ENCODE results near the gene MYO9A.

The MYO9A gene

DNA sequence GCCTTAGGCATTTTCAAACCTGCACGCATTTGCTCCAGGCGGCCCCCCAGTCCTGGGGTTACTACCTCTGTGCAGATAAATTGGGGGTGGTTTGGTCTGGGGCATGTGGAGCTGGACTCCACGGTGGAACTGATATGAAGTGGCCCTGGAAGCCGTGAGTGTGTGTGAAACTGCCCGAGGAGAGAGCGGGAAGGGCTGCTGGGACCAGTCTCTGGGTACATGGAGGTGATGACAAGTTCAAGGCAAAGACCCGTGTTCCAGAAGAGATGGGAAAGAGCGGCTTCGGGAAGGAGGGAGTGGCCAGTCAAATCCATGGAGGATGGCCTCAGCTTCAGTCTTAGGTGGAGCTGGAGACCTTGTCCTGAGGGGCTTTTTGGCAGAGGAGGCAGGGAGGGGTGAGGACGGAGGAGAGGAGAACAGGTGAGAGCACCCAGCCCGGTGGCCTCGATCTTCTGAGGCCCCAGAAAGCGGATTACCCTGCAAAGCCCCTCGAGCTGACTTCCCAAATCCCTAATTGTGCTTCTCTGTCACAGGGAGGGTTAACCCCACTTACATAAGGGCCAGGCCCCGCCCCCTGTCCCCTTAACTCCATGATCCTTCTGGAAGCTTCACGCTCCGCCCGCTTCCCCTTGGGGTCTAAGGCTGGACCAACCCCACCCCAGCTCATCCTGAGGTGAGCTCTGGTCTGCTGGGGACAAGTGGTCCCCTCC is 309.5 kb downstream of the MYO9A start:
- DNase-seq: no peak
- no peak for ATAC-seq

DNA sequence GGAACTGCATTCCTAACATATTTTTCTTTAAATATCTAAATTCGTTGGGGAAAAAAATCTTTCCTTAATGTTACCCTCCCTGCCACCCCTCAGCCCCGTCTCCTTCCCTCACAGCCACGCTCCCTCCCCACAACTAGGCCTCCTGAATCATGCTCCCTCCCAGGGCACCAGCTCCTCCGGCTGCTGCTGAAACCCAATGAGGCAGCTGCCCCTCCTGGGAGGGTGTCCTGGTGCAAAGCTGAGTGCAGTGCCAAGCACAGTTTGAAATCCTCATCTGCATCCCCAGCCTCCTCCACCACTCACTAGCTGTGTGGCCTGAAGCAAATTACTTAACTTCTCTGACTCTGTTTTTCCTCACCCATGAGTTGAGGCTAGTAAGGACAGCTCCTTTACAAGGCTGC is 310.3 kb downstream of the MYO9A start:
- DNase-seq (no peak), ATAC-seq (no peak)

DNA sequence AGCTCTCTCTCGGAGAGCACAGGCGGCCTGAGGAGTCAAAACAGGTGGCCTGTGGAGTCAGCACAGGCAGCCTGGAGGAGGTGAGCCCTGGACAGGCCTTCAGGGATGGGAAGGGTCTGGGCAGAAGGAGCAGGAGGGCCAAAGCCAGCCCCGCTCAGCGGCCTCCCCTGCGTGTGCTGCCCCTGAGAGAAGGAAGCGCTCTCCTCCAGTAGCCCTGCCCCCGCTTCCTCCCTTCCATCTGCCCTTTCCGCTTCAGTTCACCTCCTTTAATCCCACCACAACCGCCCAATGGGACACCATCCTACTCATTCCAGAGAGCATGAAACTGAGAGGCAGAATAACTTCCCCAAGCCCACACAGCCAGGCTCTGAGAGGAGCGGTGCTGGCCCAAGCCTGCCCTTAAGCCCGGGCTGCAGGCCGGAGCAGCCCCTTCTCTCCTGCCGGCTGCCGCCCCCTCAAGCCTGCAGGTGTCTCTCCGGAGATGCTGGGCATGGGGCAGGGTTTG is 310.8 kb downstream of the MYO9A start:
- DNase-seq: no peak

DNA sequence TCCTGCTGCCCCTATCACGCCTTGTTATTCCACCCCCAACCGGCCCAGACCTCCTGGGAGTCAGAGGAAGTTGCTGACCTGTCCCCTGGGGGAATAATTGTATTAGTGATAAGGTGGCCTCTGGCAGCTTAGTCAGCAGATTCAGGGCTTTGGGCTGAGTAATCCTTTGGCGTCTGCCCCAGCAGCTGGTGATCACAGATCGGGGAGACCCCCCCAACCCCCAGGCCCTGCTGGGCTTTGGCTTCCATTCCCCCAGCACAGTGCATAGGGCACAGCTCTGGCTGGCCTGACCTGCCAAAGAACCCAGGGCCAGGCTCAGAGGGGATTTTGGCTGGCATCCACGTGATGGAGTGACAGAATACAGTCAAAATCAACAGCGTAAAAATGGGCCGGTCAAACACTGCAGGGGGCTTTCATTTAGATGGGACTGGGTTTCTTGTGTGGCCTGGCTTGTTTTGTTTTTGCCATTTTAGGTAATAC is 311.5 kb downstream of the MYO9A start:
- DNase-seq (no peak), ATAC-seq (no peak)

More for the DNA sequence above, 310.8 kb downstream of the MYO9A start:
- no peak for ATAC-seq

DNA sequence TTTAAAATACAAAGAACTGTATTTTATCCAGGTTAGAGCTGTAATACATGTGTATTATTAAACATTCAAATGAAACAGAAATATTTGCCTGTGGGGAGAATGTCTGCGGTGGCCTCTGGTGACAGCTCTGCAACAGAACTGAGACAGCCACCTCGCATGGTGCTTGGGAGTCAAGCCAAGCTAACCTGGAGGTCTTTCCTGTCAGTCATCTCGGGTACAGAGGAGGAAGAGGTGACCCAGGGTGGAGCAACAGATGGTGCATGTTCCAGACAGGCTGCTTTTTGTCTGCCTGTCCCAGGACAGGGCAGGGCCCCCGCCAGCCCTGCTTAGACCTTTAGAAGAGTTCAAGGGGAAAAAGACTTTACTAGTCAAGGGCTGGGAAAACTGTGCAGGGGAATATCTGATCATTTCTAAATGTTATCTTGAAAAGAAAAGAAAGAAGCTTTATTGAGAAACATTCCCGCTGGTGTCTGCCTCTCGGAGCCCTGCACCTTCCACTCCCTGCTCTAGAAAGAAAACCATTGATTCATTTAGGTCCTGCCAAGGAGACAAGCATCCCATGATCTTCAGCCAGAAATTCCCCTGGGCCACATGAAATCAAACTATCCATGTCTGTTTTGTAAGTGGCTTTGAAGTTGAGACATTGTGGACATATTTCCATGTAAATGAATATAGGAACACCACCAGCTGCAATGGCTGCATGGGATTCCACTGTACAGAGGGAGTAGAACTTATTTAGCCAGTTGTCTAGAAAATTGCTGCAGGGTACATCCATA is 313.1 kb downstream of the MYO9A start:
- ATAC-seq (no peak), DNase-seq (no peak)

DNA sequence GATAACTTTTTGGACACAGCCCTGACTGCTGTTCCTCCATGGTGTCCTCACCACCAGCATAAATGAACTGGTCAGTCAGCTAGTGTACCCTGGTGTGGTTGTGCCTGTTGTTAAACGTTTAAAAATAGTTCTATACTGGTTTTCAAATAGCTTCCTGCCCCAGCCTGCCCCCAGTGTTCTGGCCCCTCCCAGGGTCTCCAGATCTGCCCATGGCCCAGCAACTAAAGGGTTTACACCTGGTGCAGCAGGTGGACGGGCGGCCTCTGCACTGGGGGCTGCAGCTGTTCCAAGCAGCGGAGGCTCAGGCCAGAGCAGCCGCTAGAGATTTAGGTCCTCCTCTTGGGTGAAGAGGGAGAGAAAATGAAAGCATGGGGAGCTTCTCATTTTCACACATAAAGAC is 313.7 kb downstream of the MYO9A start:
- DNase-seq (no peak), ATAC-seq (no peak)

DNA sequence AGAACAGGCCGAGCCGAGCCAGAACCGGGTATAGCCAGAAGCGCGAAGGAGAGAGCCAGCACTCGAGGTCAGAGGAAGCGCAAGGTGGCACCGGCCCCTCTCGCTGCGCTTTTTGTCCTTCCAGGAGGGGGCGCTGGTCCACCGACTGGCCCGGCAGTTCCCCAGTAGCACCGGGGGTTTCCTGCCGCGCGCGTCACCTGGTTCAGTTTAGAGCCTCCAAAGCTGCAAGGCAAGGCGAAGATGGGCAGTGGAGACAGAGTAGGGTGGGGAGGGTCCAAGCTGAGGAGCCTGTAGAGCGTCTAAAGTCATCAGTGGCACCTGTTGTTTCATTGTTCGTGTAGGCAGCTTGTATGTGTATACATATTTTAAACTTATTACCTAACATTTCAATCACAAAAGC is 315.2 kb downstream of the MYO9A start:
- ATAC-seq: peak; percentile 38

DNA sequence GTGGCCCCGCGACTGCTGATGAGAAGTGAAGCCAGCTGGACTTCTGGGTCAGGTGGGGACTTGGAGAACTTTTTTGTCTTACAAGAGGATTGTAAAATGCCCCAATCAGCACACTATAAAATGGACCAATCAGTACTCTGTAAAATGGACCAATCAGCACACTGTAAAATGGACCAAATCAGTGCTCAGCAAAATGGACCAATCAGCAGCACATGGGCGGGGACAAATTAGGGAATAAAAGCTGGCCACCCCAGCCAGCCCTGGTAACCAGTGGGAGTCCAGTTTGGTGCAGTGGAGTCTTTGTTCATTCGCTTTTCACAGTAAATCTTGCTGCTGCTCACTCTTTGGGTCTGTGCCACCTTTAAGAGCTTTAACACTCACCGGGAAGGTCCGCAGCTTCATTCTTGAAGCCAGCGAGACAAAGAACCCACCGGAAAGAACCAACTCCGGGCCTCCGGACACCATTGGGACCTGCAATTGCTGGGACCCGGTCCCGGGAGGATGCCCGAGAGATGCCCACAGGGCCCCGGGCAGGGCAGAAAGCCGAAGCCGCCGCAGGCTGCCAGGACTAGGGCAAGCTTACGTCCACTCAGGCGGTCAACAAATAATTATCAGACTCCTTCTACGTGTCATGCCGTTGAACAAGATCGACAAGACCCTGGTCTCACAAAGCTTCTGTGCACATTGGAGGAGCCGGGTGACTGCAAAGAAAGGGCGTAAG is 315.9 kb downstream of the MYO9A start:
- DNase-seq: no peak
- ATAC-seq: no peak

More for the DNA sequence above, 315.2 kb downstream of the MYO9A start:
- DNase-seq: peak; percentile 63

DNA sequence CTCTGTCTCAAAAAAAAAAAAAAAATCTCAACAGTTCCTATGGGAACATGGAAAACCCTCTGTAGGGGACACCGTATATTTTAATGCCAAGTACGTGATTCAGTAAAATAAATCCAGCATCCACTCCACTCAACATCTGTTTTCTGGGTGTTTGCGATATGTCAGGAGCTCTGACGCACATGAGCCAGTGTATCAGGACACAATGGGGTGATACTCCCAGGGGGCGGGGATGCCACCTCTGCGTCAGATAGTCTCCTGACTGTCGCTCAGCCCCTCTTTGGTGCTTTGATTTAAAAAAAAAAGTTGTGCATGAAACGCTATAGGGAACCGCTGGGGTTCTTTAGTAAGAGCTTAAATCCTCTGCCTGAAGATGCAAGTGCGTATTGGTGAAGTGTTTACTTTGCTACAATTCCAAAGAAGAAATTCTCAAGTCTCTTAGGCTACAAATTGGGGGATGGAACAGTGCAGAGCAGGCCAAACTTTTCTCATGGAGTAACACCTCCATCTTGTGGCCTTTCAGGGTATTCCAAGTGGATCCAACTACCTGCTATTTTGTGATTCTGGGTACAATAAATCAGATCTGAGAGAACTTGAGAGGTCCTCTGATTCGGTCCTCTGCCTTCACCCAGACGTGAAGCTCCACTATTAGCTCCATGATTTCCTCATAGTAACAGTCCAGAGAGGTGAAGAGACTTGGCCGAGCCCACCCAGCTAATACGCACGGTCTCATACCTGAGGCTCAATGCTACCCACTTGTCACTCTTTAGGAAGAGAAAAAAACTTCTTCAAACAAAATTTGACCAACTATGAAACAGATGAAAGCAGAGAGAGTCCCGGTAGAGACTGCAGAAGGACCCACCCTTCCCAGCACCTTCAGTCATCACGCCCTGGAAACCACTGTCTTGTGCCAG is 316.9 kb downstream of the MYO9A start:
- DNase-seq (peak; percentile 11), ATAC-seq (no peak)

DNA sequence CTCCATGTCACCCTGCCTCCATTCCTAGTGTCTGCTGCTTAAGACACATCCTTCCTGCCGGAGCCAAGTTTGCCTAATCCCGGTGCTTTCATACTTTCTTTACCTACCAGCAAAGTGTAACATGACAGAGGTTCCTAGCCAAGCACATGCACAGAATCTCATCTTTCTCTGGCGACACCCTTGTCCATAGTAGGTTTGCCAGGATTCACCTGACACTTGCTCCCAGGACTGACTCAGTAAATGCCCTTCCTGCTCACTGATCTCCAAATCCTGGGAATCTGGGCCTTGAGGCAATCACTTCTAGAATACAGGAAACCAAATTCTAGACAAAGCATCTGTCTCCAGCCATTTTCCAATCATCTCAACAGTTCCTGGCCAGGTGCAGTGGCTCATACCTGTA is 317.8 kb downstream of the MYO9A start:
- ATAC-seq (no peak), DNase-seq (no peak)

DNA sequence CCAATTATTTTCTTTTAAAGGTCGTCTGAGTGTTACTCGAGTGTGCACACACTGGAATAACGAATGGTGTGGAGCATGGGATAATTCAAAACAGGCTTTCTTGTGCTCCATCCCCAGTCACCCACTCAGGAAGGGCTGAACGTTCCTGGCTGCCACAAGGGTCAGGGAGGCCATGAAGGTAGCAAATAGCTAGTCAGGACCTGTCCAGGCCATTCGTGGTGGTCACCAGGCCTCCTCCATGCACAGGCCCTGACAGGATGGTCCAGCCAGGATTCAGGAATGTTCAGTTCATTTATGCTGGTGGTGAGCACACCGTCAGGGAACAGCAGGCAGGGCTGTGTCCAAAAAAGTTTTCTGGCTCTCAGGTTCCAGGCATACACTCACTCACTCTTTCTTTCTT is 319.3 kb downstream of the MYO9A start:
- ATAC-seq (no peak), DNase-seq (no peak)

DNA sequence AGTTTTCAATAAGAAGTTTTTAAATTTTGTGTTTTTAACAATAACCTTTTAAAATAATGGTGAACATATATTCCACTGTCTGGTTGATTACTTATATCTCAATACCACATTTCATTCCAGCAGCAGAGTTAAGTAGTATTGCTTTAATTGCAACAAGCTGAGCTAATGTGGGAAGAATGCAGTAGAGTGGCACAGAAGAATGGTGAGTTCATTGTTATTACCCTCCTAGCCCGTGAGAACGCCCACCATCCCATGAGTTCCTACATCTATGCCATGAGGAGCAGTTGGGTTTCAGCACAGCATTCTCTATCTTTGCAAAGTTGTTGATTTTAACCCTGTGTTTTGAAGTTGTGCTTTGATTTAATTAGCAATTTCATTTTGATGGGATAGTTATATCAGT is 325.4 kb downstream of the MYO9A start:
- DNase-seq: no peak

DNA sequence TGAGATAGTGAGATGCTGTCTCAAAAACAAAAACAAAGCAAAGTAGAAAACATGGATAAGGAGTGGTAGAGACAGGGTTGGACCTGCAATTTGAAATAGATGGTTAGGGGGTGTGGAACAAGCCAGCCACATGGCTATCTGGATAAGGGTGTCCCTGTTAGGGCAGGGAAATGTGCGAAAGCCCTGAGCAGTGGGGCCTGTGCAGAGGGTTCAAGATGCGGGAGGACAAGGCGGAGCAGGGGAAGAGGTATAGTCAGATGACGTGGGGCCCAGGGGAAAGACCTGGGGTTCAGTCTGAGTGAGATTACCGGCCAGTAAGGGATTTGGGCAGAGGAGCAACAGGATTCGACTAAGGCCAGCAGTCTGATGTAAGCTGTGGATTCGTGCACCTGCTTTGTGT is 326.0 kb downstream of the MYO9A start:
- DNase-seq: no peak
- ATAC-seq: no peak

More for the DNA sequence above, 325.4 kb downstream of the MYO9A start:
- ATAC-seq: no peak

DNA sequence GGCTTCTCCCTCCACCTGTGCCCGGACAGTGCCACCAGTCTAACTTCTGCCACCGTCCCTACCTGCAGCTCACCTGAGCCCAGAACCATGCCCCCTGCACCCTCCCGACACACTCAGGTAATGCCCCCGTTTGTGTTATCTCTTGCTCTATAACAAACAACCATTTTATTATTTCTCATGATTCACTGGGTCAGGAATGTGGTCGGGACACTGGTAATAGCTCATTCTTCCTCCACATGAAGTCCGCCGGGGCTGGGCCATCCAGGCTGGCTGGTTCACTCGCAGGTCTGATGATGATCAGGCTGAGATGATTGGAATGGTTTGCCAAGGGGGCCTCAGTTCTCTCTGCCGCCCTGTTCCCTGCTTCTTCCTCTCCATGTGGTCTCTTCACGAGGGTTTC is 327.9 kb downstream of the MYO9A start:
- DNase-seq (no peak), ATAC-seq (no peak)

DNA sequence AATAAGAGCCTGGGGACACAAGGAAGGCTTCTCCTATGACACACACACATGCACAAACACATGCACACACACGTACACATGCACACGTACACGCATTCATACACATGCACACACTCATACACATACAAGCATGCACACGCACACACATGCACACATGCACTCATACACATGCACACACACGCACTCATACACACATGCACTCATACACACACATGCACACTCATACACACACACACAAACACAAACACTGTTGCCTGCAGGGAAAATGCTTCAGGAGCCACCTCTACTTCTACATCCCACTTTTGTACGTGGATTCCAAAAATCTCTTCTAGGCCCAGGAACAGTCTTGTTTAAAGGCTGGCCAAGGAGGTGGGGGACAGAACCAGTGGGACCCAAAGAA is 328.3 kb downstream of the MYO9A start:
- DNase-seq (no peak), ATAC-seq (no peak)

DNA sequence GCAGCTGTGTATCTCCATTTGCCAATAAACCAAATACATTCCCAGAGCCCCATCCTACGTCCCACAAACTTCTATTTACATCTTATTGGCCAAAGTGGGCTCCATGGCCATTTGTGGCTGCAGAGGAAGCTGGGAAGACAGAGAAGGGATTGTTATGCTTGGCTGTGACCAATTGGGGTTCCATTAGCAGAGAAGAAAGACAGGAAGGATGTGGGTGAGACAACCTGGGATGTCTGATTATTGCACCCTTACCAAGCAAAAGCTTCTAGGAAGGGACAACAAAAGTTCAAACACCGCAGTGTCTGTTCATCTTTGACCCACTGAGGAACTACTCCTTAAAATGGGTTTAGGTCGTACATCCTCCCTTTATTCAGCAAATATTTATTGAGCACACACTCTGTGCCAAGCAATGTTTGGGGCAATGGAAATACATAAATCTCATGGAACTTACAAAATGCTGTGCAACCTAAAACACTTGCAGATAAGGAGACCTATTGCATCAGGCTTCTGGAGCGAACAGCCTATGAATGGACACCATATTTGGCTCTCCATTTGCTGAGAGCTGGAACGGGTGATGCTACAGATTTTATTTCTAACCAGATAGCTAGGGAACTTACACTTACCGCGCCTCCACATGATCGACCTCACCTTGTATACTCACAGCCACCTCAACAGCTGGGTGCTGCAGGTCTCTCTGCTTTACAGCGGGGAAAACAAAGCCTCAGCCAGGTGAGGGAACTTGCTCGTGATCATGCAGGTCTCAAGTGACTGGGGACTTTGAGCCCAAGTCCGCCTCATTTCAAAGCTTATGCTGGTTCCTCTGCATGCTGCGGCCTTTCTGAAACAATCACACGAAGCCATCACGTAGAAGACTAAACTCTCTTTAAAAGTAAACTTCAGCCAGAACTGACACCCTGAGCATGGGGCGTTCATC is 329.0 kb downstream of the MYO9A start:
- ATAC-seq (no peak), DNase-seq (no peak)

DNA sequence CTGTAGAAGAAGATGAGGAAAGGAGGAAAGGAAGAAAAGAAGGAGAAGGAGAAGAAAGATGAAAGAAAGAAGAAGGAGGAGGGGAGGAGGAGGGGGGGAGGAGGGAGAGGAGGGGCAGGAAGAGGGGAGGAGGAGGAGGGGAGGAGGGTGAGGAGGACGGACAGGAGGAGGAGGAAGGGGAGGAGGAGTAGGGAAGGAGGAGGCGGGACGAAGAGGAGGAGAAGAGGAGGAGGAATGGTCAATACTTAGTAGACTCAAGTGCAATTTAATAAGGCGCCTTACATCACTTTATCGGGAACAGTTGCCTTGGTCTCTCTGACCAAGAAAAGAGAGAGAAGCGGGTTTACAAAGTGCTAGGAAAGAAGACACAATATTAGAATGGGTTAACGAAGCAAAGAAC is 331.3 kb downstream of the MYO9A start:
- ATAC-seq (no peak), DNase-seq (no peak)

DNA sequence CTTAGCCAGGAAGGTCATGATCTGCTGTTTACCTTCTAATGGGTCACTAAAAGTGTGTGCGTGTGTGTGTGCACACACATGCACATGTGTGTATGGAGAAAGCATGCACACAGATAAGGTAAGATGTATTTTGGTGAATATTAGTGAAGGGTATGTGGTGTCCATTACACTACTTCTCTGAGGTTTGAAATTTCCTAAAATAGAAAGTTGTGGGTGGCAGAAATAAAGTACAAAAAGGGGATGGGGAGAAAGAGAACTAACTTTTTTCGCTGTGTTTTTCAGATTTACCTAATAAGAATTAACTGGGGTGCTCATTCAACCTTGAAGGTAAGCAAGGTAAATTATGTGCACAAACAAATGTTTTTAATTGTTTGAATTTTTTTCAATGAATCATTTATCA is 332.0 kb downstream of the MYO9A start:
- ATAC-seq (no peak), DNase-seq (no peak)

DNA sequence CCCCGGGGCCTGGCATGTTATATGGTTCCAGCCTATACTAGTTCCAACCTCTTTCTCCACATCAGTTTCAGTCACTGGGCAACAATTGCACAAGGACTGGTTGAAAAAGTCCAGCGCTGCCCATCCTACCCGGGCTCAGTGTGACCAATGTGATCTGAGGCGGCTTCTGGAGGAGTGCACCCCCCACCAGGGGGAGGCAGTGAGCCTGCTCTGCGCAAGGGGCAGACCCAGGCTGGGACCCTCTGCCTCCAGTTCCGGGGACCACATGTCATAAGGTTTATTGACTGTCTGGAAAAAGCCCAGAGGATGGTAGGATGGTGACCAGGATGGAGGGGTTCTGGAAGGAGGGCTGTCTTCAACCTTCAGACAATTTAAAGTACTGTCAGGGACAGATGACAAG is 333.2 kb downstream of the MYO9A start:
- ATAC-seq: no peak

DNA sequence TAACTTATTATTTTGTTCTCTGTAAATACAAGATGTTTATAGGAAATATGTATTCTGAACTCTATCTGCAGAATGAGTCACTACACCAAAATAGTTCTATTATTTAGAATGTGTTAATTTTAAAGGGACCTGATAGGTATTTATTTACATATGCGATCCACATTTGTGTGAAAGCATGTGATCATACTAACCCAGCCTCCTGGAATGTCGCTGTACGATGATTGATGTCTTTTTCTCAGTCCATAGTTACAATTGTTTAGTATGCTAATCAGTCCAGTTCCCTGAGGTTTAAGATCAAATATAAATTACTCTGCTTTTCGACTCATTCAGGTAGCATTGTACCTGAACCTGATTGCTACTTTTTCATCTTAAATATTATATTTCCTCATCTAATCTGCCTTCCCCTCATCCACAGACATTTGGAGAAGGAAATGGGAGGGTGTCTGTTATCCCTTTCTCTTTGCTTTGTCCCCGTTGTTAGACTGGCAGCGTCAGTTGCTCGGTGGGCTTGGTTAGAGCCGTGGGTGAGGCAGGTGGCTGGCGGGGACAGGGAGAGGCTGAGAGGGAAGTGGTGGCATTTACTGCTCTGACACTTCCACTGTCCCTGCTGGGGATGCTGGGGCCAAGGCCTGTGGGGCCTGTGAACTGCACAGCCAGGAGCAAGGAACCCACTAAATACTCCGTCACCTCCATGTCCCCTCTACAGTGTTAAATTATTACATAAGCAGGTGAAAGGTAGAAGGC is 335.4 kb downstream of the MYO9A start:
- no peak for DNase-seq
- no peak for ATAC-seq

More for the DNA sequence above, 333.2 kb downstream of the MYO9A start:
- peak; percentile 41 for DNase-seq
